ENCODE data around the gene ANG. TPM values are rescaled to one million over a fixed set of nuclear protein-coding genes. Genes with fewer than 3 reads are reported as not detected.
"Not testable (repeated sequence)": the region's sequence is repeated elsewhere in the genome, so short reads cannot be mapped to it uniquely, and the experiment has no call there.

The ANG gene
- total RNA-seq, 1 donor from 2014 or later = 4.2 TPM

GRCh38 chr14:20722016-20722415 lies 33.5 kb downstream of the ANG start:
- Histone ChIP-seq H3K4me1 (no peaks in the 10 kb centered on the region), H3K9me3 (no peaks in the 10 kb centered on the region), H3K36me3 (no peaks in the 10 kb centered on the region), H3K27ac (no peak overlapping the region), H3K27me3 (no peaks in the 10 kb centered on the region), H3K4me3 (no peak overlapping the region)
- no peak for DNase-seq (ENCODE audit: low spot score in 2 of 2)
- intact Hi-C loops (cut with DNase I) = no loop called here
- TF ChIP-seq CTCF (IDR thresholded peaks at IDR 0.05) = no peak

GRCh38 chr14:20723488-20723887 lies 34.9 kb downstream of the ANG start:
- Histone ChIP-seq H3K4me1 (no peaks in the 10 kb centered on the region), H3K9me3 (no peaks in the 10 kb centered on the region), H3K27ac (no peak overlapping the region), H3K36me3 (no peaks in the 10 kb centered on the region), H3K4me3 (no peak overlapping the region), H3K27me3 (no peaks in the 10 kb centered on the region)
- intact Hi-C loops (cut with DNase I) = no loop called here
- TF ChIP-seq CTCF (IDR thresholded peaks at IDR 0.05) = no peak
- DNase-seq (ENCODE audit: low spot score in 2 of 2) = no peak

GRCh38 chr14:20726121-20726520 lies 37.6 kb downstream of the ANG start:
- intact Hi-C loops (cut with DNase I); H3K36me3 ChIP-seq; H3K9me3 ChIP-seq; H3K27me3 ChIP-seq; H3K4me1 ChIP-seq; H3K27ac ChIP-seq; DNase-seq (ENCODE audit: low spot score in 2 of 2); H3K4me3 ChIP-seq: not testable (repeated sequence)

GRCh38 chr14:20726531-20726930 lies 38.0 kb downstream of the ANG start:
- H3K27me3 ChIP-seq = no peaks in the 10 kb centered on the region
- intact Hi-C loops (cut with DNase I) = no loop called here
- H3K4me1 ChIP-seq = no peaks in the 10 kb centered on the region
- no peak for DNase-seq (ENCODE audit: low spot score in 2 of 2)
- H3K9me3 ChIP-seq = no peaks in the 10 kb centered on the region
- H3K4me3 ChIP-seq = no peak overlapping the region
- no peak overlapping the region for H3K27ac ChIP-seq
- TF ChIP-seq CTCF (IDR thresholded peaks at IDR 0.05) = no peak
- H3K36me3 ChIP-seq = no peaks in the 10 kb centered on the region

GRCh38 chr14:20730891-20731290 lies 42.3 kb downstream of the ANG start:
- DNase-seq (ENCODE audit: low spot score in 2 of 2) = no peak
- Histone ChIP-seq H3K36me3 (no peaks in the 10 kb centered on the region), H3K27ac (no peak overlapping the region), H3K9me3 (no peaks in the 10 kb centered on the region), H3K4me3 (no peak overlapping the region), H3K27me3 (no peaks in the 10 kb centered on the region), H3K4me1 (no peaks in the 10 kb centered on the region)
- no peak for TF ChIP-seq CTCF (IDR thresholded peaks at IDR 0.05)
- intact Hi-C loops (cut with DNase I) = no loop called here

- intact Hi-C loops (cut with DNase I) = no loop called here
- H3K9me3 ChIP-seq = no peaks in the 10 kb centered on the region
- no peak for DNase-seq (ENCODE audit: low spot score in 2 of 2)
- H3K4me3 ChIP-seq = no peak overlapping the region
- no peaks in the 10 kb centered on the region for H3K27me3 ChIP-seq
- no peak overlapping the region for H3K27ac ChIP-seq
- TF ChIP-seq CTCF (IDR thresholded peaks at IDR 0.05) = no peak
- no peaks in the 10 kb centered on the region for H3K4me1 ChIP-seq
- no peaks in the 10 kb centered on the region for H3K36me3 ChIP-seq
Observed at GRCh38 chr14:20732477-20732876, 43.9 kb downstream of the ANG start.
